Measurements from ENCODE around the gene EPB41L4A. TPM values are rescaled to one million over a fixed set of nuclear protein-coding genes. Genes with fewer than 3 reads are reported as not detected.
A peak's percentile ranks its signal among the peaks of the same experiment; 100 is the strongest.

Gene EPB41L4A
- total RNA-seq, 2 donors from 2014 or later: 9.7 to 12.2 TPM

DNA sequence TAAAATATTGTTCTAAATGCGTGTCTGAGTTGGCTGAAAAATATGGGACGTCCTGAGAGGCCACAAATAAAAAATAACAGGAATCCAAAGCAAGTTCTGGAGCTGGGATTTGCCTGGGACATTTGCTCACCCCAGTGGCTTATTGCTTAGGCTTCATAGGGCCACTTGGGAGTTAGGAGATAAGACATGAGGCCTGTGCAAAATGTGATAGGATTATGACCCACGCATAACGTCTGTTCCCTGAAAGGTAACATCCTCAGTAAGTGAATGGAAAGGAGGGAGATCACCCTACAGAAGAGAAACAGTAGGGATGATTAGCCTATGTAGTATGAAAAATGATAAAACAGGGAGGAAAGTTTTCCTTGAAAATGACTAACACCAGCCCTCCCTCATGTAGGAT, 269.4 kb downstream of the EPB41L4A start:
- no peak overlapping the region for H3K4me3 ChIP-seq
- no peak overlapping the region for H3K27ac ChIP-seq
- DNase-seq (ENCODE audit: low spot score) (no peak), ATAC-seq (ENCODE audit: insufficient number of reproducible peaks, low FRiP score, low read depth) (no peak)
- TF ChIP-seq, protein P1, sequence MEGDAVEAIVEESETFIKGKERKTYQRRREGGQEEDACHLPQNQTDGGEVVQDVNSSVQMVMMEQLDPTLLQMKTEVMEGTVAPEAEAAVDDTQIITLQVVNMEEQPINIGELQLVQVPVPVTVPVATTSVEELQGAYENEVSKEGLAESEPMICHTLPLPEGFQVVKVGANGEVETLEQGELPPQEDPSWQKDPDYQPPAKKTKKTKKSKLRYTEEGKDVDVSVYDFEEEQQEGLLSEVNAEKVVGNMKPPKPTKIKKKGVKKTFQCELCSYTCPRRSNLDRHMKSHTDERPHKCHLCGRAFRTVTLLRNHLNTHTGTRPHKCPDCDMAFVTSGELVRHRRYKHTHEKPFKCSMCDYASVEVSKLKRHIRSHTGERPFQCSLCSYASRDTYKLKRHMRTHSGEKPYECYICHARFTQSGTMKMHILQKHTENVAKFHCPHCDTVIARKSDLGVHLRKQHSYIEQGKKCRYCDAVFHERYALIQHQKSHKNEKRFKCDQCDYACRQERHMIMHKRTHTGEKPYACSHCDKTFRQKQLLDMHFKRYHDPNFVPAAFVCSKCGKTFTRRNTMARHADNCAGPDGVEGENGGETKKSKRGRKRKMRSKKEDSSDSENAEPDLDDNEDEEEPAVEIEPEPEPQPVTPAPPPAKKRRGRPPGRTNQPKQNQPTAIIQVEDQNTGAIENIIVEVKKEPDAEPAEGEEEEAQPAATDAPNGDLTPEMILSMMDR (IDR thresholded peaks at IDR 0.05): no peak
- no peaks in the 10 kb centered on the region for H3K9me3 ChIP-seq
- H3K27me3 ChIP-seq (replicated peaks; ENCODE audit: insufficient read depth): no peaks in the 10 kb centered on the region
- H3K4me1 ChIP-seq (ENCODE audit: control insufficient read depth in 1 of 2, low read depth in 2 of 2): peaks cover 3 to 11% of the 10 kb centered on the region in 2 donors
- H3K36me3 ChIP-seq: no peaks in the 10 kb centered on the region

GRCh38 chr5:112146323-112147226, 272.5 kb downstream of the EPB41L4A start:
- Histone ChIP-seq H3K27me3 (replicated peaks; ENCODE audit: insufficient read depth) (no peaks in the 10 kb centered on the region), H3K4me3 (peak overlapping the region; percentile 44), H3K27ac (peak overlapping the region; percentile 48 to 56), H3K36me3 (no peaks in the 10 kb centered on the region), H3K4me1 (ENCODE audit: control insufficient read depth in 1 of 2, low read depth in 2 of 2) (peaks cover 3 to 23% of the 10 kb centered on the region in 2 donors), H3K9me3 (no peaks in the 10 kb centered on the region)
- peak; percentile 11 for DNase-seq (ENCODE audit: low spot score)
- TF ChIP-seq, protein P1 (IDR thresholded peaks at IDR 0.05): peak; percentile 88
- ATAC-seq (ENCODE audit: insufficient number of reproducible peaks, low FRiP score, low read depth): peak; percentile 92

DNA sequence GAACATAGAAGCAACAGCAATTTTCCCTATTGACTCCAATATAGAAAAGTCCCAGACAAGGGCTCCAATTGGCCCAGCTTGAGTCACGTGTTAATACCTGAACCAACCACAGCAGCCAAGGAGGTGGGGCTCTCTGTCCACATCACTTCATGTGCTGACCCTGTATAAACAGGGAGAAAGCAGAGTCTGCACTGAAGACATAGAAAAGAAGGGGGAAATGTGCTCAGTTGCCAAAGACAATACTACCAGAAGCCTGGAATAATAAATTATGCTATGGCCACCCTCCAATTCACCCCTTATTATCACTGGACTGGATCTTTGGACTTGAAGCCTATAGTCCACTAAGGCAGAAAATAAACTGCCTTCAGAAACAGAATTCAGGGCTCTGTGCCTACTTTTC, 275.4 kb downstream of the EPB41L4A start:
- H3K9me3 ChIP-seq: no peaks in the 10 kb centered on the region
- no peak for DNase-seq (ENCODE audit: low spot score)
- TF ChIP-seq, protein P1 (IDR thresholded peaks at IDR 0.05): no peak
- H3K36me3 ChIP-seq: no peaks in the 10 kb centered on the region
- no peak for ATAC-seq (ENCODE audit: insufficient number of reproducible peaks, low FRiP score, low read depth)
- no peak overlapping the region for H3K27ac ChIP-seq
- H3K4me3 ChIP-seq: no peak overlapping the region
- H3K27me3 ChIP-seq (replicated peaks; ENCODE audit: insufficient read depth): no peaks in the 10 kb centered on the region
- peaks cover 3 to 23% of the 10 kb centered on the region in 2 donors for H3K4me1 ChIP-seq (ENCODE audit: control insufficient read depth in 1 of 2, low read depth in 2 of 2)

GRCh38 chr5:112142769-112143270, 276.3 kb downstream of the EPB41L4A start:
- Histone ChIP-seq H3K27me3 (replicated peaks; ENCODE audit: insufficient read depth) (no peaks in the 10 kb centered on the region), H3K27ac (no peak overlapping the region)
- ATAC-seq (ENCODE audit: insufficient number of reproducible peaks, low FRiP score, low read depth): no peak

DNA sequence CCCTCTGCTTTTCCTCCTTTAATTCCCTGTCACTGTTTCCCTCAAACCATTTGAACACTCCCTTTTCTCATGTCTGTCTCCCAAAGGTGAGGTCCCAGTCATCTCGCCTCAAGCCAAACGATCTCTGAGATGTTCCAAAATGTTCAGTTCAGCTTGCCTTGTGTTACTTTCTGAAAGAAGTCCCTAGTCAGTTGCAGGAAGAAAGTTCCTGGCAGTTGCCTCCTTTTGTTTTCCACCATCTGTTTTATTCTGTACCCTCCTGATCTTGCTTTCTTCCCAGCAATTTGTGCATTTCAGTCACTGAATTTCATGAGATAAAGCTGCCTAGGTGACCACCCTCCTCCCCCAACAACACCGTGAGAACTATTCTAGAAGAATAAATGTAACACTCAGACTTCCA, 277.5 kb downstream of the EPB41L4A start:
- DNase-seq (ENCODE audit: low spot score) (no peak), ATAC-seq (ENCODE audit: insufficient number of reproducible peaks, low FRiP score, low read depth) (no peak)
- no peaks in the 10 kb centered on the region for H3K27me3 ChIP-seq (replicated peaks; ENCODE audit: insufficient read depth)
- no peaks in the 10 kb centered on the region for H3K36me3 ChIP-seq
- H3K4me1 ChIP-seq (ENCODE audit: control insufficient read depth in 1 of 2, low read depth in 2 of 2): peaks cover 3 to 20% of the 10 kb centered on the region in 2 donors
- H3K9me3 ChIP-seq: no peaks in the 10 kb centered on the region
- H3K4me3 ChIP-seq: no peak overlapping the region
- H3K27ac ChIP-seq: no peak overlapping the region
- TF ChIP-seq, protein P1 (IDR thresholded peaks at IDR 0.05): no peak

More at GRCh38 chr5:112142769-112143270, 276.3 kb downstream of the EPB41L4A start:
- TF ChIP-seq, protein P1 (IDR thresholded peaks at IDR 0.05): no peak
- Histone ChIP-seq H3K36me3 (no peaks in the 10 kb centered on the region), H3K4me3 (no peak overlapping the region), H3K4me1 (ENCODE audit: control insufficient read depth in 1 of 2, low read depth in 2 of 2) (peaks cover 3 to 23% of the 10 kb centered on the region in 2 donors), H3K9me3 (no peaks in the 10 kb centered on the region)
- no peak for DNase-seq (ENCODE audit: low spot score)

All from thoracic aorta (tissue), 2 donors.